ENCODE results near the gene SCN3B. TPM values are rescaled to one million over a fixed set of nuclear protein-coding genes. Genes with fewer than 3 reads are reported as not detected.

SCN3B gene
- total RNA-seq, 2 experiments from 2014 or later, result not detected

DNA sequence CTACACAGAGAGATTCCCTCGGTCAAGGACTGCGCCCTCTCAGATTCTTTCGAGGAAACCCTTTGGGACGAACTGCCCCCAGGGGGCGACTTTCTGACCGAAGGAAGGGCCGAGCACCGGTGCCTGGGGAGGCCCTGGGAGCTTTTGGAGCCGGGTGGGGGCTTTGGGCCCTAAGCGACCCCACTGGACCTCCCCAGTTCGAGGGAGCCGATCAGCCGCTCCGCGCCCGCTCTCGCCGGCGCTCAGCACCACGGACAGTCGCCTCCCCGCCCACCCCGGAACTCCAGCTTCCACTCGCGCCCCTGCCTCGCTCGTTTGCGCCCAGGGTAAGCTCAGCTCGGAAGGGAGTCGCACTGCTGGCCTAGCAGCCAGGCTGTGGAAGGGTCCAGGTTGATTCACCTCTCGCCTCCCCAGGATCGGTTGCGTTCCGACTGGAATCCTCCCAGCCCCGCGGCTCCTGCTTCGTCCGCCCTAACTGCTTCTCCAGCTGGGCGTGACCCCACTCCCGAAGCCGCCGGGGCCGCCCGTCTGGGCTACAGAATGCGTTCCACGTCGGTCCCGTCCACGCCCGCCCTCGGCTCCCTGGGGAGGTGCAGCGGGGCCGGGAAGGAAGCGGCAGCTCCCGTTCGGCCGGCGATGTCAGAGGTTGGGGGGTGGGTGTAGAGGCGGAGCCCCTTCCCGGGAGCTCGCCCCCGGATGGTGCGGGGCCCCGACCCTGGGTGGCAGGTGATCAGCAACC is 428 bp downstream of the SCN3B start:
- H2AFZ ChIP-seq (ENCODE audit: low read length), result no peak overlapping the region
- ChIA-PET POLR2A (no interaction called here), CTCF (ENCODE audit: unreplicated experiment) (no interaction called here)
- H3K36me3 ChIP-seq (ENCODE audit: insufficient read depth, low read length), result no peaks in the 10 kb centered on the region
- no peak overlapping the region for H3K27ac ChIP-seq (ENCODE audit: low read depth, low read length, poor library complexity, severe bottlenecking)
- H4K20me1 ChIP-seq (ENCODE audit: insufficient read depth, low read length), result no peaks in the 10 kb centered on the region
- TF ChIP-seq, protein P1, sequence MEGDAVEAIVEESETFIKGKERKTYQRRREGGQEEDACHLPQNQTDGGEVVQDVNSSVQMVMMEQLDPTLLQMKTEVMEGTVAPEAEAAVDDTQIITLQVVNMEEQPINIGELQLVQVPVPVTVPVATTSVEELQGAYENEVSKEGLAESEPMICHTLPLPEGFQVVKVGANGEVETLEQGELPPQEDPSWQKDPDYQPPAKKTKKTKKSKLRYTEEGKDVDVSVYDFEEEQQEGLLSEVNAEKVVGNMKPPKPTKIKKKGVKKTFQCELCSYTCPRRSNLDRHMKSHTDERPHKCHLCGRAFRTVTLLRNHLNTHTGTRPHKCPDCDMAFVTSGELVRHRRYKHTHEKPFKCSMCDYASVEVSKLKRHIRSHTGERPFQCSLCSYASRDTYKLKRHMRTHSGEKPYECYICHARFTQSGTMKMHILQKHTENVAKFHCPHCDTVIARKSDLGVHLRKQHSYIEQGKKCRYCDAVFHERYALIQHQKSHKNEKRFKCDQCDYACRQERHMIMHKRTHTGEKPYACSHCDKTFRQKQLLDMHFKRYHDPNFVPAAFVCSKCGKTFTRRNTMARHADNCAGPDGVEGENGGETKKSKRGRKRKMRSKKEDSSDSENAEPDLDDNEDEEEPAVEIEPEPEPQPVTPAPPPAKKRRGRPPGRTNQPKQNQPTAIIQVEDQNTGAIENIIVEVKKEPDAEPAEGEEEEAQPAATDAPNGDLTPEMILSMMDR (conservative IDR thresholded peaks at IDR 0.05; ENCODE audit: low read length), result no peak
- TF ChIP-seq EZH2phosphoT487 (IDR thresholded peaks at IDR 0.05; ENCODE audit: borderline replicate concordance, low read depth, low read length), result no peak
- no peaks in the 10 kb centered on the region; the same call in 1 of the 2 replicates for H3K9me3 ChIP-seq (ENCODE audit: low read length)
- no peaks in the 10 kb centered on the region for H3K79me2 ChIP-seq (ENCODE audit: insufficient read depth, low read depth, low read length)
- BruUV-seq (replicated peaks), result no TSS peak
- H3K4me3 ChIP-seq (ENCODE audit: low read depth, low read length, poor library complexity, severe bottlenecking), result no peak overlapping the region
- no peaks in the 10 kb centered on the region for H3K4me1 ChIP-seq (ENCODE audit: insufficient read depth, low read length, poor library complexity, severe bottlenecking)
- H3K4me2 ChIP-seq (ENCODE audit: low read length), result no peak overlapping the region
- no peak for DNase-seq (ENCODE audit: low spot score)
- no peaks in the 10 kb centered on the region for H3K9me2 ChIP-seq (ENCODE audit: insufficient read depth, low read length)
- intact Hi-C loops (cut with micrococcal nuclease; ENCODE audit: unreplicated experiment), result no loop called here

DNA sequence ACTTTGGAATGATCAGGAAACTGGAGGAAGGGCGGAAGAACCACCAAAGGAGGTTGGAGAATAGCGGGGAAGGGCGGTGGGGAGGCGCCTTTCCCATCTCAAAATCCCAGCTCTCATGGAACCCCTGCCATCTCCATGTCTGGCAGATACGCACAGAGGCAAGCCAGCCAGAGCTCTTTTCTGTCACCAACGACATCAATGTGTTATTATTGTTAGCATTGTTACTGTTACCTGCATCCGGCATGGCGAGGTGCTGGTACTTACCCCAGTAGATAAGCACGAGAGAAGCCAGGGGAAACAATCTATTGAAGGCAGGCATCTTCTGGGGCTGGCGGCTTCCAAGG is 969 bp downstream of the SCN3B start:
- Histone ChIP-seq H2AFZ (ENCODE audit: low read length) (no peak overlapping the region), H3K4me3 (ENCODE audit: low read depth, low read length, poor library complexity, severe bottlenecking) (no peak overlapping the region), H3K79me2 (ENCODE audit: insufficient read depth, low read depth, low read length) (no peaks in the 10 kb centered on the region), H3K4me2 (ENCODE audit: low read length) (no peak overlapping the region), H3K9me2 (ENCODE audit: insufficient read depth, low read length) (no peaks in the 10 kb centered on the region), H3K9me3 (ENCODE audit: low read length) (no peaks in the 10 kb centered on the region), H3K27ac (ENCODE audit: low read depth, low read length, poor library complexity, severe bottlenecking) (no peak overlapping the region), H4K20me1 (ENCODE audit: insufficient read depth, low read length) (no peaks in the 10 kb centered on the region), H3K4me1 (ENCODE audit: insufficient read depth, low read length, poor library complexity, severe bottlenecking) (no peaks in the 10 kb centered on the region), H3K36me3 (ENCODE audit: insufficient read depth, low read length) (no peaks in the 10 kb centered on the region)
- ChIA-PET CTCF (ENCODE audit: unreplicated experiment) (no interaction called here), POLR2A (interaction anchor here (0.9 kb wide), 1 partner anchor 28 kb away, joined by 3 read pairs; no protein-coding TSS in a partner anchor)
- intact Hi-C loops (cut with micrococcal nuclease; ENCODE audit: unreplicated experiment), result no loop called here
- TF ChIP-seq, protein P1 (conservative IDR thresholded peaks at IDR 0.05; ENCODE audit: low read length), result no peak
- TF ChIP-seq EZH2phosphoT487 (IDR thresholded peaks at IDR 0.05; ENCODE audit: borderline replicate concordance, low read depth, low read length), result no peak
- no peak for DNase-seq (ENCODE audit: low spot score)
- BruUV-seq (replicated peaks), result no TSS peak

DNA sequence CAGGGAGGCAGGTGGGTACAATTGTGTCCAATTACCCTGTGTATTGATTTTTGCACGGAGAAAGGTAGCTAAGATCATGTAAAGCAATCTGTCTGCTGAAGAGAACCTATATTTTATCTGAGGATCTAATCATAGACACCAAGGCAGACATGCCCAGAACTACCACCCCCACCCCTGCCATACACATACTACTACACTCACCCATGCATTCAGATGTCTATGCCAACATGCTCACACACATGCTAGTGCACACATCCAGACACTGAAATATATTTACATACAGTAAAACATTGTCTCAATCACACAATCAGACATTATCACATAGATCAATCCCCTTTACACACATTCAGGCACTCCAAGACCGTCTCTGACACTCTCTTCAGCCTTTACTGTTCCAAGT is 1.8 kb downstream of the SCN3B start:
- ChIA-PET POLR2A (interaction anchor here (0.6 to 0.9 kb wide), 3 partner anchors 8 to 79 kb away, joined by 3 read pairs; no protein-coding TSS in a partner anchor), CTCF (ENCODE audit: unreplicated experiment) (no interaction called here)
- H3K36me3 ChIP-seq (ENCODE audit: insufficient read depth, low read length), result no peaks in the 10 kb centered on the region
- TF ChIP-seq, protein P1 (conservative IDR thresholded peaks at IDR 0.05; ENCODE audit: low read length), result no peak
- no peak for TF ChIP-seq EZH2phosphoT487 (IDR thresholded peaks at IDR 0.05; ENCODE audit: borderline replicate concordance, low read depth, low read length)
- H3K4me2 ChIP-seq (ENCODE audit: low read length), result no peak overlapping the region
- BruUV-seq (replicated peaks), result no TSS peak
- H3K4me1 ChIP-seq (ENCODE audit: insufficient read depth, low read length, poor library complexity, severe bottlenecking), result no peaks in the 10 kb centered on the region
- H3K79me2 ChIP-seq (ENCODE audit: insufficient read depth, low read depth, low read length), result no peaks in the 10 kb centered on the region
- no peaks in the 10 kb centered on the region for H3K9me2 ChIP-seq (ENCODE audit: insufficient read depth, low read length)
- no peaks in the 10 kb centered on the region for H4K20me1 ChIP-seq (ENCODE audit: insufficient read depth, low read length)
- H3K9me3 ChIP-seq (ENCODE audit: low read length), result no peaks in the 10 kb centered on the region
- no peak overlapping the region for H3K4me3 ChIP-seq (ENCODE audit: low read depth, low read length, poor library complexity, severe bottlenecking)
- no peak for DNase-seq (ENCODE audit: low spot score)
- no peak overlapping the region for H2AFZ ChIP-seq (ENCODE audit: low read length)
- intact Hi-C loops (cut with micrococcal nuclease; ENCODE audit: unreplicated experiment), result no loop called here
- no peak overlapping the region for H3K27ac ChIP-seq (ENCODE audit: low read depth, low read length, poor library complexity, severe bottlenecking)

Measured in OCI-LY7 (cell line).